GM18508 (cell line): ENCODE data around the gene GPAT2.
"Not testable (repeated sequence)": the region's sequence is repeated elsewhere in the genome, so short reads cannot be mapped to it uniquely, and the experiment has no call there.

Experiments used
- ATAC-seq: cut with Tn5 transposase; IDR thresholded peaks from one replicate; pipeline ENCODE4 v1.9.1; 2021; ENCODE audit warnings: moderate number of reproducible peaks; ENCODE audit not compliant: insufficient read depth, unreplicated experiment

The GPAT2 gene

DNA sequence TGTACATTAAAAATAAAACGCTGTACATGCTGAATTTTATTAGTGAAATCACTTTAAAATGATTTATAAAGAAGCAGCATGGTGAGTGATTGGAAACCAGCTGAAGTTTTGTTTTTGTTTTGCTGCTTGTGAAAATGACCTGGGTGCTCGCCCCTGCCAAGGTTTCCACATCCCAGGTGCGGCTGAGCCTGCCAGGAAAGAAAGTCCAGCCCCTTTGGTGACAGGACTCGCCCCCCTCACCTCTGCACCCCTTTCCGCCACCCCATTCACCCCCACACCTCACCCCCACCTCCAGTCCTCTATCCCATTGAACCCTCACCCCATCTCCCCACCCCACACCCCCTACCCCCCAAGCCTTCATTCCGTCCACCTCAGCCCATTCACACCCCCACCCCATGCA, 43.8 kb downstream of the GPAT2 start:
- ATAC-seq: not testable (repeated sequence)
